GM18526 (cell line): ENCODE data around the gene ITGA5.

ENCODE experiments used
- POLR2A ChIP-seq: IDR thresholded peaks from 3 replicates; pipeline ENCODE4 v1.6.1; 2011; ENCODE audit not compliant: insufficient read length; ENCODE audit errors: extremely low read depth

The ITGA5 gene

DNA sequence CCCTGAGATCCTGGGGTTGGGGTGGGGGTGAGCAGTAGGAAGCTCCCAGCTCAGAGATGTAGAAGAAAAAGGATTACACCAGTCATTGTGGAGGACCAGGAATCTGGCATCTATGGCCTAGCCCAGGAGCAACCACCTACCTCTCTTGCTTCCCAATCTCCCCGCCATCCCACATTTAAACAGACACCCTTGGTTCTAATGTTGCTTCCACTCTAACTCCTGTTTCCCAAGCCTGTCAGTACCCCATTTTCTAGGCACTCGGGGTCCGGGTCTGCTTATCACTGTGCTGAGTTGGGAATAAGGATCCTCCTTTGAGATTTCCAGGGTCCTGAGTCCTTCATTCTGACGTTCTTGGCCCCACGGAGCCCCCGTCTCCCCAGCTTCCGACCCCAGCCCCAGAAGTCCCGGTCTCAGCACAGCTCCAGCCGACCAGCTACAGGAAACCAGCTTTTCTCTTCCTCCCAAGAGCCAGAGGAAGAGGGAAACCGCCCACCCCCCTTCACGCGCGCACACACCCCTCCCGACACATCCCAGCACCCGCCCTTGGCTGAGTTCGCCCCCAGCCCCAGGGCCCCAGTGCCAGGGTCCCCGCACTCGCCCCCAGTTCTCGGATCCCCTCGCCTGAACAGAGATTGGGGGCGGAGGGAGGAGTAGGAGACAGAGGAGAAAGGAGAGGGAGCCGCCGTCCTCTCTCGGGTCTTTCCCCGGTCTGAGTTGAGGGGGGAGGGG lies 1.2 kb downstream of the ITGA5 start:
- no peak for TF ChIP-seq POLR2A

- TF ChIP-seq POLR2A = no peak
Observed at GRCh38 chr12:54416687-54417603, 2.1 kb downstream of the ITGA5 start.

- TF ChIP-seq POLR2A = no peak
Observed at GRCh38 chr12:54415221-54415929, 3.7 kb downstream of the ITGA5 start.

GRCh38 chr12:54413284-54414190 lies 5.5 kb downstream of the ITGA5 start:
- TF ChIP-seq POLR2A = no peak

DNA sequence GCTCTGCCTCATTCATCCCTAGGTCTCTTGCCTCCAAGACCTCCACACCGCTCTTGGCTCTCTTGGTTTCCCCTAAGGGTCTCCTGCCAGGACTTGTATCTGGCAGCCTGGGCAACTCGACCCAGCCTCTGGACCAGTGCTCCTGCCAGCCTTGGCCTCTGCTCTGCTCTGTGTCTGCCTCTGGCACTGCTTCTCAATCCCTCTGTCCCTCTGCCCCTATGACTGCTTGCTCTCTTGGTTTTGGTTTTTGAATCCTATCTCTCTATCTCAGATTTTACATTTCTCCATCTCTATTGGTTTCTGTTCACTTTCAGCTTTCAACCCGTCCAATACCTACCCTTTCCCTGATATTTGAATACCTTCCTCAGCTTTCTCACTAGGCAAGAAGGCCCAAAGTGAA lies 6.3 kb downstream of the ITGA5 start:
- TF ChIP-seq POLR2A = no peak

- TF ChIP-seq POLR2A = no peak
Observed at GRCh38 chr12:54412348-54412747, 6.7 kb downstream of the ITGA5 start.

- no peak for TF ChIP-seq POLR2A
Observed at GRCh38 chr12:54411391-54412241, 7.5 kb downstream of the ITGA5 start.

DNA sequence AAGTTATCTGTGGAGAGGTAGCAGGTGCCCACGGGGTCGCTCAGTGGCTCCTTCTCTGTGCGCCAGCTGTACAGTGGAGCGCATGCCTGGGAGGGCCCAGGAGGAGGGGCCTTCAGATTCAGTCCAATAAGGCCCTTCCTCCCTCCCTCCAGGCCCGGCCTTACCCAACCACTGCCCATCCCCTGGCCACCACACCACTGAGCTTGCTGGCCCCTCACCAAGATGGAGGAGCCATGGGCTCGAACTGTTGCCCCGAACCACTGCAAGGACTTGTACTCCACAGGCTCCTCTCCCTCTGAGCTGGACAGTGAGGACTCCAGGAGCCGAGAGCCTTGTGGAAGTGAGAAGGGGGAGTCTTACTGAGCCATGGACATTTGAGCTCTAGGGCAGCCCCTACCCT lies 9.8 kb downstream of the ITGA5 start:
- no peak for TF ChIP-seq POLR2A

- no peak for TF ChIP-seq POLR2A
Observed at GRCh38 chr12:54407183-54407905, 11.7 kb downstream of the ITGA5 start.

GRCh38 chr12:54405573-54405972 lies 13.5 kb downstream of the ITGA5 start:
- no peak for TF ChIP-seq POLR2A

DNA sequence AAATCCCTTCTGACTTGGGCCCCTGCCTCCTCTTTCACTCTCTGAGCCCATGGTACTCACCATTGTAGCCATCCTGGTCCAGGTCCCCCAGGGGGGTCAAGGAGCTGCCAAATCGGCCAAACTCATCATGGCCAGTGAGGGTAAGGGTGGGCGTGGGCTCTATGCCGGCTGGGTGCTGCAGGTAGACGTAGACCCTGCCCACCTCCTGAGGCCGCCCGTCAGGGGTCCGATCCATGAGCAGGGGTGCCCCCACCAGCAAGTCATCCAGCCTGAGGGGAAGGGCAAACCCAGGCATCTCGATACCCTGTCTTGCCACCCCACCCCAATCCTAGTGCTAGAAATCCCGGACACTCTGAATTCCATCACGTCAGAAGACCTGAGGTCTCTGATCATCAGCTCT lies 14.0 kb downstream of the ITGA5 start:
- TF ChIP-seq POLR2A = no peak

DNA sequence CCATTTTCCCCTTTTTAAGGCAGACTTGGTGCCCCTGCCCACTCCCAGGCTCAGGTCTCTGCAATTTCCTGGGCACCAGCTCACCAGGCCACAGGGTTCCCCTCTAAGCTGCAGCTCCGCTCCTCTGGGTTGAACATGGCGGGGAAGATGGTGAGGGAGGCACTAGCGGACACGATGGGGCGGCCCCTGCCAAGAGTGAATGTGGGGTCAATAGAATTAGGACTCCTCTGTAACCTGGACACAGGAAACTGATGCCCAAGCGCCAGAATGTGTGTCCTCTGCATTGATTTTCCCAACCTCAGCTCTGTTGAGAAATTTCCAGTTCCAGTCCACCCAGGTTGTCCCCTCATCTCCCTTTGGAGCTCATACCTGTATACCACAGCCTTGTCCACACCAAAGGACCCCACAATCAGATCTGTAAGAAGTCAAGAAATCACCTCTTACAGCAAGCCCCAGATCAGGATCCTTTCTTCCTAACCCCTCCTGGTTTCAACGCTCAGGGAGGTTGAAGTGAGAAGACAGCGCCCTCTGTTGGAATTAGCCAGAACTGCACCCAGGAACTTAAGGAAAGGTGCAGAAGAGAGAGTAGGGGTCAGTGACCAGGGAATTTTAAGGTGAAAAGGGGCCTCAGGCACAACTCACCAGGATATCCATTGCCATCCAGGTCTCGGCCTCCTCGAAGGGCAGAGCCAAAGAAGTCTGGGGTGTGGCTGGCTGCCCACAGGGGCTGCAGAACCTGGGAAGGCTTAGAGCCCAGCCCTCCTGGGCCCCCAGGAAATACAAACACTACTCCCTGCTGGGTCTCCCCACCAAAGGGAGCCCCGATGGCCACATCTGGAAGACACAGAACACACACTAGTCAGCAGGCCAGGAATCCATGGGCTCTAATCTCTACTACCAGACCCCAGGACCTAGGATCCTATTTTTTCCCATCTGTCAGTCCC lies 14.7 kb downstream of the ITGA5 start:
- TF ChIP-seq POLR2A = no peak
